Tracheal epithelial cell (primary cell): ENCODE results near the gene OR1L8. TPM values are rescaled to one million over a fixed set of nuclear protein-coding genes. Genes with fewer than 3 reads are reported as not detected.

Experiments
- total RNA-seq: library from RNA; depleted of rRNA; stranded (reverse); fragments of >200 nt; gene quantifications from 2 replicates; pipeline ENCODE4 v1.2.1, GENCODE V29; 2014

The OR1L8 gene, protein sequence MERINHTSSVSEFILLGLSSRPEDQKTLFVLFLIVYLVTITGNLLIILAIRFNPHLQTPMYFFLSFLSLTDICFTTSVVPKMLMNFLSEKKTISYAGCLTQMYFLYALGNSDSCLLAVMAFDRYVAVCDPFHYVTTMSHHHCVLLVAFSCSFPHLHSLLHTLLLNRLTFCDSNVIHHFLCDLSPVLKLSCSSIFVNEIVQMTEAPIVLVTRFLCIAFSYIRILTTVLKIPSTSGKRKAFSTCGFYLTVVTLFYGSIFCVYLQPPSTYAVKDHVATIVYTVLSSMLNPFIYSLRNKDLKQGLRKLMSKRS
- total RNA-seq: not detected in 2 replicates

DNA sequence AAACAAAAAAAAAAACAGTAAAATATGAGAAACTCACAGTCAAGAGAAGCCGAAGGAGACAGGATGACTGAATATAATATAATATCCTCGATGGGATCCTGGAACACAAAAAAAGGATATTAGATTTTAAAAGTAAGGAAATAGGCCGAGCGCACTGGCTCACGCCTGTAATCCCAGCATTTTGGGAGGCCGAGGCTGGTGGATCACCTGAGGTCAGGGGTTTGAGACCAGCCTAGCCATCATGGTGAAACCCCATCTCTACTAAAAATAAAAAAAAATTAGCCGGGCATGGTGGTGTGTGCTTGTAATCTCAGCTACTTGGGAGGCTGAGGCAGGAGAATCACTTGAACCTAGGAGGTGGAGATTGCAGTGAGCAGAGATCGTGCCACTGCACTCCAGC is at the start of gene OR1L8:
Gene OR1L8 (minus strand): TSS at position 101 of the 400 bp plus-strand sequence. CDS start 14,907 bp downstream, outside the sequence.

DNA sequence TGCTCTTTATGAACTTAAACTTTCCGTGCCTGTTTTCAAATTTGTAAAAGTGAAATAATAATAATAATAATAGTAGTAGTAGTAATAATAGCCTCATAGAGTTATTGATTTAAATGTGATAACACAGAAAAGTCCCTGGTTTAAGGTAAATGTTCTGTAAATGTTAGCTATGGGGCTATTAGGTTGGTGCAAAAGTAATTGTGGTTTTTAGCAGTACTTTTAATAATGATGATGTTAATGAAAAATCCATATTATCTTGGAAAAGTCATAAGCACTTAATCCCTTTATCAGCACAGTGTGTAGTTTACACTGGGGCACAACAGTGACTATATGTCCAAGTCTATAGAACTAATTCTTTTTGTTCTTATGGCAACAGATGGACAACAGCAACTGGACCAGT is 31.2 kb upstream of the OR1L8 start, which contains the start of gene OR1Q1:
Gene OR1Q1 (plus strand): TSS at position 377 of the 400 bp plus-strand sequence. CDS start 0 bp downstream, at position 377.

DNA sequence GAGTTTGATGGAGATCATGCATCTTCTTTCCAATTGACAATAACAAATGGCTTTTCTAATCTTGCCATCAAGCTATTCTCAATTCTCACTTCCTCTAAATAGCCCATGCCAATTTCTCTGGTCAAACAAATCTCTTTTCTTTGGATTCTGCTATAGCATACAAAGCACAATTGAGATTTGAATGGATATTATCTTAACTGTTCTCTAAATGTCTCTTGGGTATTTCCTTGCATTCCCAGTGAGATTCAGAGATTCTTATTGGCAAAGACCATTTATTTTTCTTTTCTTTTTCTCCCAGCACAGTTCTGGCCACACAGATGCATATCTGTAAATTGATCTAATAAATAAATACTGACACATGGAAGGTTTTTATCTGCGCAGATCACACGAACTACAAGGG is 30.4 kb downstream of the OR1L8 start, which contains the start of gene OR1N2:
Gene OR1N2 (plus strand): TSS at position 301 of the 400 bp plus-strand sequence. CDS start 100 bp downstream, outside the sequence.

DNA sequence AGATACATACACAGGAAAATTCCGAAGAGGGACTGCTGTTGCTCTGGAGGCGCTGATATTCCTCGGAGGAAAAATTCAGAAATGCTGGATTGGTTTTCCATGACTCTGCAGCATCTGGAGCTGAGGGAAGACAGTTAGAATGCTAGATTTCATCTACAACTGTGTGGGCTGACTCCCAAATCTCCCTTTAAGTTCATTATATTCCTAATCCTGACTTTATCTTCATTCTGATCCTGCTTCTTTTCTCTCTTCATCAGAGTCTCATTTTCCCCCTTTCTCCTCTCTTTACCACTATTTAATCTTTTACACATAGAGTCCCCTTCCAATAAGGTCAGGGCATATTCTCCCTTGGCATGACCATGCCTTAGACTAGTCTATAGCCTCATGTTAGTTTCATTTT is 56.0 kb downstream of the OR1L8 start, which contains the start of gene OR1N1:
Gene OR1N1 (minus strand): TSS at position 101 of the 400 bp plus-strand sequence. CDS start 0 bp downstream, at position 101.

DNA sequence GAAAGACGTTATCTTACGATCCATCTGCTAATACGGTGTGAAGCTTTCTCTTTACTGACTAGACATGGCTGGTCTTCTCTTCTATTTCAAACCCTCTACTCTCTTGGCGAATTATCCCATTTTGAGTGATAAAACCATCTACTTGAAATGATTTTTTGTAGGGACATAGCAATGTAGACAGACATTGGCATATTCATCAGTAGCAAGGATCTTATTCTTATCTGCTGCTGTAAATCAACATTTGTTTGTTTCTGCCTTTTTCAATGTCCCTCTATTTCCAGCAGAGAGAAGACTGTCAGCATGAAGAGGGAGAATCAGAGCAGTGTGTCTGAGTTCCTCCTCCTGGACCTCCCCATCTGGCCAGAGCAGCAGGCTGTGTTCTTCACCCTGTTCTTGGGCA is 64.3 kb downstream of the OR1L8 start, which contains the start of gene OR1J4:
Gene OR1J4 (plus strand): TSS at position 301 of the 400 bp plus-strand sequence. CDS start 0 bp downstream, at position 301.

Other genes with a start within 250 kb of the OR1L8 start
- gene PTGS1, start 212.4 kb downstream of the OR1L8 start, total RNA-seq: 1.9 TPM in 2 replicates
- gene OR1J1, start 105.5 kb downstream of the OR1L8 start, total RNA-seq: not detected in 2 replicates
- not detected in 2 replicates for gene OR1J2, start 72.6 kb downstream of the OR1L8 start, total RNA-seq
- not detected in 2 replicates for gene OR1J4, start 64.2 kb downstream of the OR1L8 start, total RNA-seq
- not detected in 2 replicates for gene OR1N1, start 56.1 kb downstream of the OR1L8 start, total RNA-seq
- gene OR1N2, start 30.3 kb downstream of the OR1L8 start, total RNA-seq: not detected in 2 replicates
- gene OR1Q1, start 31.4 kb upstream of the OR1L8 start, total RNA-seq: not detected in 2 replicates
- gene OR1B1, start 74.2 kb upstream of the OR1L8 start, total RNA-seq: not detected in 2 replicates
- gene OR1L1, start 78.3 kb upstream of the OR1L8 start, total RNA-seq: 0.24 TPM in 1 of 2 replicates, not detected in the other
- not detected in 2 replicates for gene OR1L3, start 91.7 kb upstream of the OR1L8 start, total RNA-seq
- not detected in 2 replicates for gene OR1L4, start 140.6 kb upstream of the OR1L8 start, total RNA-seq
- 0.24 TPM in 1 of 2 replicates, not detected in the other for gene OR1L6, start 158.9 kb upstream of the OR1L8 start, total RNA-seq
- gene OR5C1, start 205.5 kb upstream of the OR1L8 start, total RNA-seq: not detected in 2 replicates
- gene OR1K1, start 216.7 kb upstream of the OR1L8 start, total RNA-seq: not detected in 2 replicates
- gene PDCL, start 245.2 kb upstream of the OR1L8 start, total RNA-seq: 28.1 and 32.3 TPM in 2 replicates